GM19395 (cell line): Measurements from ENCODE around the gene FBLL1.
"Not testable (repeated sequence)": the region's sequence is repeated elsewhere in the genome, so short reads cannot be mapped to it uniquely, and the experiment has no call there.

Experiments
- ATAC-seq: cut with Tn5 transposase; IDR thresholded peaks from one replicate; pipeline ENCODE4 v1.9.1; 2021; ENCODE audit warnings: mild to moderate bottlenecking, moderate library complexity; ENCODE audit not compliant: unreplicated experiment

Gene FBLL1

GRCh38 chr5:168528521-168529373 lies at the start of gene FBLL1:
Gene FBLL1 (plus strand): TSS chr5:168529305. CDS start chr5:168529505, 200 bp downstream.
- no peak for ATAC-seq

GRCh38 chr5:168480601-168481000 lies 48.5 kb upstream of the FBLL1 start:
- ATAC-seq, result no peak

- ATAC-seq, result peak; percentile 95
These were observed 47.7 kb upstream of the FBLL1 start for GRCh38 chr5:168481330-168481788.

GRCh38 chr5:168482361-168482760 lies 46.7 kb upstream of the FBLL1 start:
- no peak for ATAC-seq

- ATAC-seq, result peak; percentile 89
These were observed 42.8 kb upstream of the FBLL1 start, which contains the start of gene RARS1 for GRCh38 chr5:168486136-168486879. Gene RARS1 (plus strand): TSS chr5:168486471. CDS start chr5:168486499, 28 bp downstream.

GRCh38 chr5:168489059-168489458 lies 40.0 kb upstream of the FBLL1 start:
- ATAC-seq, result no peak

- ATAC-seq, result no peak
These were observed 35.0 kb upstream of the FBLL1 start for GRCh38 chr5:168494057-168494555.

- ATAC-seq, result no peak
These were observed 26.4 kb upstream of the FBLL1 start for GRCh38 chr5:168502563-168503237.

- no peak for ATAC-seq
These were observed 15.2 kb upstream of the FBLL1 start for GRCh38 chr5:168513861-168514428.

GRCh38 chr5:168525856-168526255 lies 3.2 kb upstream of the FBLL1 start:
- ATAC-seq, result no peak

- ATAC-seq, result no peak
These were observed 1.3 kb upstream of the FBLL1 start for GRCh38 chr5:168527756-168528295.

- ATAC-seq, result no peak
These were observed 499 bp downstream of the FBLL1 start for GRCh38 chr5:168529374-168530234.

- ATAC-seq, result no peak
These were observed 1.6 kb downstream of the FBLL1 start for GRCh38 chr5:168530621-168531150.

- no peak for ATAC-seq
These were observed 2.1 kb downstream of the FBLL1 start for GRCh38 chr5:168531191-168531590.

GRCh38 chr5:168531987-168532864 lies 3.1 kb downstream of the FBLL1 start:
- ATAC-seq, result no peak

GRCh38 chr5:168534351-168534750 lies 5.2 kb downstream of the FBLL1 start:
- ATAC-seq, result not testable (repeated sequence)

- no peak for ATAC-seq
These were observed 8.1 kb downstream of the FBLL1 start for GRCh38 chr5:168537176-168537575.

- no peak for ATAC-seq
These were observed 20.4 kb downstream of the FBLL1 start for GRCh38 chr5:168549554-168549953.
